ENCODE measurements around the gene CIAO3. TPM values are rescaled to one million over a fixed set of nuclear protein-coding genes. Genes with fewer than 3 reads are reported as not detected.

The CIAO3 gene
- total RNA-seq, 1 donor from 2014 or later: 43.1 TPM

- no peak for TF ChIP-seq CTCF (IDR thresholded peaks at IDR 0.05)
- ChIA-PET CTCF (no interaction called here), POLR2A (no interaction called here)
- Mint-ChIP-seq H3K4me1 (no peaks in the 10 kb centered on the region), H3K9me3 (no peaks in the 10 kb centered on the region), H3K27me3 (no peaks in the 10 kb centered on the region), H3K36me3 (ENCODE audit: low read depth) (no peaks in the 10 kb centered on the region), H3K27ac (no peak overlapping the region), H3K4me3 (no peak overlapping the region)
- ATAC-seq (ENCODE audit: low read depth): no peak
- DNase-seq: no peak
- intact Hi-C loops (cut with micrococcal nuclease): no loop called here
These were observed 26.2 kb upstream of the CIAO3 start for GRCh38 chr16:766820-767640.

GRCh38 chr16:766008-766819 is 25.4 kb upstream of the CIAO3 start:
- Mint-ChIP-seq H3K27me3 (no peaks in the 10 kb centered on the region), H3K4me3 (no peak overlapping the region), H3K4me1 (no peaks in the 10 kb centered on the region), H3K27ac (no peak overlapping the region), H3K36me3 (ENCODE audit: low read depth) (no peaks in the 10 kb centered on the region), H3K9me3 (no peaks in the 10 kb centered on the region)
- ATAC-seq (ENCODE audit: low read depth): no peak
- TF ChIP-seq CTCF (IDR thresholded peaks at IDR 0.05): no peak
- ChIA-PET CTCF (no interaction called here), POLR2A (no interaction called here)
- no peak for DNase-seq
- intact Hi-C loops (cut with micrococcal nuclease): no loop called here

- intact Hi-C loops (cut with micrococcal nuclease): no loop called here
- ChIA-PET CTCF (no interaction called here), POLR2A (no interaction called here)
- no peak for ATAC-seq (ENCODE audit: low read depth)
- H3K4me3 Mint-ChIP-seq: no peak overlapping the region
- no peak for DNase-seq
- H3K9me3 Mint-ChIP-seq: no peaks in the 10 kb centered on the region
- no peaks in the 10 kb centered on the region for H3K4me1 Mint-ChIP-seq
- no peaks in the 10 kb centered on the region for H3K36me3 Mint-ChIP-seq (ENCODE audit: low read depth)
- no peak for TF ChIP-seq CTCF (IDR thresholded peaks at IDR 0.05)
- no peak overlapping the region for H3K27ac Mint-ChIP-seq
- no peaks in the 10 kb centered on the region for H3K27me3 Mint-ChIP-seq
These were observed 24.7 kb upstream of the CIAO3 start for GRCh38 chr16:765488-765865.

- Mint-ChIP-seq H3K4me1 (no peaks in the 10 kb centered on the region), H3K27ac (no peak overlapping the region), H3K36me3 (ENCODE audit: low read depth) (no peaks in the 10 kb centered on the region), H3K27me3 (no peaks in the 10 kb centered on the region), H3K9me3 (no peaks in the 10 kb centered on the region), H3K4me3 (no peak overlapping the region)
- DNase-seq (no peak), ATAC-seq (ENCODE audit: low read depth) (no peak)
- intact Hi-C loops (cut with micrococcal nuclease): no loop called here
- ChIA-PET POLR2A (no interaction called here), CTCF (no interaction called here)
- TF ChIP-seq CTCF (IDR thresholded peaks at IDR 0.05): no peak
These were observed 24.2 kb upstream of the CIAO3 start for GRCh38 chr16:764848-765487.

GRCh38 chr16:764184-764750 is 23.5 kb upstream of the CIAO3 start:
- H3K27me3 Mint-ChIP-seq: peaks cover 2% of the 10 kb centered on the region
- intact Hi-C loops (cut with micrococcal nuclease): no loop called here
- no peak for TF ChIP-seq CTCF (IDR thresholded peaks at IDR 0.05)
- CTCF ChIA-PET: no interaction called here
- H3K4me3 Mint-ChIP-seq: no peak overlapping the region
- ATAC-seq (ENCODE audit: low read depth) (no peak), DNase-seq (no peak)
- POLR2A ChIA-PET: no interaction called here
- no peaks in the 10 kb centered on the region for H3K4me1 Mint-ChIP-seq
- H3K27ac Mint-ChIP-seq: no peak overlapping the region
- no peaks in the 10 kb centered on the region for H3K36me3 Mint-ChIP-seq (ENCODE audit: low read depth)
- H3K9me3 Mint-ChIP-seq: no peaks in the 10 kb centered on the region

Data from activated B cell treated with CpG ODN at 0.5 μM for 24 hours (primary cell).